Measurements from ENCODE around the gene ENAH. TPM values are rescaled to one million over a fixed set of nuclear protein-coding genes. Genes with fewer than 3 reads are reported as not detected.
A peak's percentile ranks its signal among the peaks of the same experiment; 100 is the strongest.

The ENAH gene
- total and polyA plus RNA-seq, 2 donors (not counting 1 experiment from before 2014, with no cell fraction given), result 1.3 to 1.6 TPM

- Mint-ChIP-seq H3K27ac (peak overlapping the region; percentile 89), H3K9me3 (ENCODE audit: insufficient read depth) (no peaks in the 10 kb centered on the region), H3K27me3 (no peaks in the 10 kb centered on the region), H3K4me3 (peak overlapping the region; percentile 78), H3K4me1 (peaks cover 49% of the 10 kb centered on the region)
- Histone ChIP-seq H3K79me2 (ENCODE audit: control insufficient read depth, insufficient read depth, low read length) (no peaks in the 10 kb centered on the region), H3K27ac (ENCODE audit: low read length in 2 of 2) (peak overlapping the region; percentile 60 to 63), H2AFZ (ENCODE audit: insufficient read depth, low read depth, low read length, poor library complexity, severe bottlenecking) (peak overlapping the region; percentile 72), H4K20me1 (ENCODE audit: control insufficient read depth, insufficient read depth, low read length, poor library complexity, severe bottlenecking) (no peaks in the 10 kb centered on the region), H3K27me3 (replicated peaks in 1 of 4; ENCODE audit: control extremely low read depth in 1 of 4, control insufficient read depth in 3 of 4, insufficient read depth in 4 of 4, low read length in 3 of 4) (no peaks in the 10 kb centered on the region), H3K4me1 (ENCODE audit: control insufficient read depth in 2 of 2, insufficient read depth in 2 of 2, low read length in 2 of 2) (peaks cover 35 to 50% of the 10 kb centered on the region in 2 donors), H3K36me3 (replicated peaks in 1 of 2; ENCODE audit: control extremely low read depth in 1 of 2, control insufficient read depth in 1 of 2, extremely low read depth in 1 of 2, insufficient read depth in 2 of 2, low read length in 1 of 2) (no peaks in the 10 kb centered on the region), H3K4me3 (ENCODE audit: control extremely low read depth in 1 of 5, extremely low read depth in 1 of 5, insufficient read depth in 1 of 5, low read depth in 2 of 5, low read length in 4 of 5) (peak overlapping the region in 4 of 5 experiments; percentile 20 to 42 (median 39)), H3K9me3 (ENCODE audit: control extremely low read depth in 1 of 3, control insufficient read depth in 2 of 3, insufficient read depth in 1 of 3, low read length in 2 of 3) (no peaks in the 10 kb centered on the region), H3K4me2 (replicated peaks; ENCODE audit: low read depth, low read length, poor library complexity, severe bottlenecking) (peak overlapping the region; percentile 75), H3K9ac (ENCODE audit: low read length) (peak overlapping the region; percentile 54)
- ChIA-PET POLR2A (interaction anchor here (2.5 to 4.7 kb wide), 2 partner anchors 18 to 22 kb away, joined by 34 to 85 read pairs; partner anchors contain the start of gene LBR), CTCF (interaction anchor here (1.7 to 7.8 kb wide), 3 partner anchors 19 to 127 kb away, joined by 9 to 104 read pairs (median 14); partner anchors contain the start of gene LBR)
- WGBS (ENCODE audit: insufficient coverage), result 58% methylated on average over 6 of the region's 9 CpGs
- intact Hi-C loops (cut with micrococcal nuclease), result loop anchor here (1.0 kb wide), 3 partner anchors 18 to 451 kb away; partner anchors contain the start of gene LBR
- TF ChIP-seq, protein P1, sequence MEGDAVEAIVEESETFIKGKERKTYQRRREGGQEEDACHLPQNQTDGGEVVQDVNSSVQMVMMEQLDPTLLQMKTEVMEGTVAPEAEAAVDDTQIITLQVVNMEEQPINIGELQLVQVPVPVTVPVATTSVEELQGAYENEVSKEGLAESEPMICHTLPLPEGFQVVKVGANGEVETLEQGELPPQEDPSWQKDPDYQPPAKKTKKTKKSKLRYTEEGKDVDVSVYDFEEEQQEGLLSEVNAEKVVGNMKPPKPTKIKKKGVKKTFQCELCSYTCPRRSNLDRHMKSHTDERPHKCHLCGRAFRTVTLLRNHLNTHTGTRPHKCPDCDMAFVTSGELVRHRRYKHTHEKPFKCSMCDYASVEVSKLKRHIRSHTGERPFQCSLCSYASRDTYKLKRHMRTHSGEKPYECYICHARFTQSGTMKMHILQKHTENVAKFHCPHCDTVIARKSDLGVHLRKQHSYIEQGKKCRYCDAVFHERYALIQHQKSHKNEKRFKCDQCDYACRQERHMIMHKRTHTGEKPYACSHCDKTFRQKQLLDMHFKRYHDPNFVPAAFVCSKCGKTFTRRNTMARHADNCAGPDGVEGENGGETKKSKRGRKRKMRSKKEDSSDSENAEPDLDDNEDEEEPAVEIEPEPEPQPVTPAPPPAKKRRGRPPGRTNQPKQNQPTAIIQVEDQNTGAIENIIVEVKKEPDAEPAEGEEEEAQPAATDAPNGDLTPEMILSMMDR (IDR thresholded peaks at IDR 0.05), result no peak
- TF ChIP-seq EZH2 (IDR thresholded peaks at IDR 0.05; ENCODE audit: borderline replicate concordance, insufficient read depth, low read depth, low read length, poor library complexity, severe bottlenecking), result no peak
- ATAC-seq (ENCODE audit: low read depth) (no peak), DNase-seq (no peak)
Measured at GRCh38 chr1:225445639-225446594, 207.0 kb downstream of the ENAH start.

Data from B cell (primary cell).